ENCODE data around the gene UTS2.

UTS2 gene

DNA sequence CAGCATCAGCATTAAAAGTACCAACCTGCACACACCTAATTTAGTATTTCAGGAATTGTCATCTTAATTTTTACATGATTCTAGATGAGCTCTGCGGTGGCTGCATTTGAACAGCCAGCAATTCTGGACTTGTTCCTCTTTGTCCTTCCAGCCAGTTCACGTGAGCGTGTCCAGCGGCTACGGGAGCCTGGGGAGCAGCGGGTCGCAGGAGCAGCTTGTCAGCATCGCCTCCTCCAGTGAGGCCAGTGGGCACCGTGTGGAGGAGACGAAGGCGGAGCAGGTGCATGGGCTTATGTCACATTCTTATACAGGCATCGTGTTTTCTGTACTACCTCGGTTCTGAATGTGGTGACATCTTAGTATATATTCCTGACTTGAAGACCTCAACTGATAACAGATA, 43.1 kb downstream of the UTS2 start:
- DNase-seq: no peak

DNA sequence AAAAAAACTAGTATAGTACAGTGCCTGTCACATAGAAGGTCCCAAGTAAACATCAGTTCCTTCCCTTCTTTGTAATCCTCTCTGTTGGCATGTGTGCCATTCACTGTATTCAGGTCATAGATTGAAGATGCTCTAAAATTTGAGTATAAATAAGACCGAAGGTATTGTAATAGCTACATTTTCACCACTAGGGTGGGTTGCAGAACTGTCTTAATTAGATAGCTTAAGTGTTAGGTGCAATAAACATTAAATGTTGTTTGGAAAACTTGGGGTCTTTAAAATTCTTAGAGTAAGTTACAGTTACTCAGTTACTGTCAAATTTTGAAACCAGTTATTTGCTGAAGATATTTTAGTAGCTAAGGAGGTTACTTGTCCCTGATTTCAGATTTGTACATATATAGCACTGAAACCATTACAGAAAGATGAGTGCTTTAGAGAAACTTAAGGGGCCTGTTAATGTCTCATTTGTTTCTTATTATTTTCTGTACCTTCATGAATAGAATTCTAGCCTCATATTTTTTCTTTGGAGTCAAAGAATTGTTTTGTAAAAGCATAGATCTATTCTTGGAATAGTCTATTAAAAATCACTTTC, 44.5 kb downstream of the UTS2 start:
- DNase-seq: no peak

DNA sequence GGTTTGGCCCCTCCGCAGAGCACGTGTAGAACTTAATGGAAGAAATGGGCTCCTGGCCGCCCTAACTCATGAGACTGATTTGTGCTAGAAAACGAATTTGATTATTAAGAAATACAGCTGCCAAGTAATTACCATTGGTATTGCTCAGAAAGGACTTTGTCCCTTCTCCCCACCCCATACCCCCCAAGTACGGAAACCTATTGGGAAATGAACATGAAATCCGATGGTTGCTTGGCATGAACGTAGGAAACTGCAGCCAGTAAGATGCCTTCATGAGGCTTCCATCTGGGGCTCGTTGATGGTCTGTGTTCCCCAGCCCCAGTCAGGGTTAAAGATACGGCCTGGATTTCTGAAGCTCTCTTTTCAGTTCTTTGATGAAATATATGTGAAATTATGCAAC, 47.4 kb downstream of the UTS2 start:
- no peak for DNase-seq

All from stimulated activated CD4-positive, alpha-beta T cell treated with anti-CD3 and anti-CD28 coated beads, Interleukin-2, amount 100 ng/mL, for 24 hours (primary cell).